Endothelial cell of hepatic sinusoid (primary cell): ENCODE data around the gene TM9SF4.

Experiments used
- in situ Hi-C: cut with HindIII; loops from 2 replicates; pipeline ENCODE4 v1.10.0; 2017; ENCODE audit warnings: low sequenced_read_pairs

The TM9SF4 gene, protein sequence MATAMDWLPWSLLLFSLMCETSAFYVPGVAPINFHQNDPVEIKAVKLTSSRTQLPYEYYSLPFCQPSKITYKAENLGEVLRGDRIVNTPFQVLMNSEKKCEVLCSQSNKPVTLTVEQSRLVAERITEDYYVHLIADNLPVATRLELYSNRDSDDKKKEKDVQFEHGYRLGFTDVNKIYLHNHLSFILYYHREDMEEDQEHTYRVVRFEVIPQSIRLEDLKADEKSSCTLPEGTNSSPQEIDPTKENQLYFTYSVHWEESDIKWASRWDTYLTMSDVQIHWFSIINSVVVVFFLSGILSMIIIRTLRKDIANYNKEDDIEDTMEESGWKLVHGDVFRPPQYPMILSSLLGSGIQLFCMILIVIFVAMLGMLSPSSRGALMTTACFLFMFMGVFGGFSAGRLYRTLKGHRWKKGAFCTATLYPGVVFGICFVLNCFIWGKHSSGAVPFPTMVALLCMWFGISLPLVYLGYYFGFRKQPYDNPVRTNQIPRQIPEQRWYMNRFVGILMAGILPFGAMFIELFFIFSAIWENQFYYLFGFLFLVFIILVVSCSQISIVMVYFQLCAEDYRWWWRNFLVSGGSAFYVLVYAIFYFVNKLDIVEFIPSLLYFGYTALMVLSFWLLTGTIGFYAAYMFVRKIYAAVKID

DNA sequence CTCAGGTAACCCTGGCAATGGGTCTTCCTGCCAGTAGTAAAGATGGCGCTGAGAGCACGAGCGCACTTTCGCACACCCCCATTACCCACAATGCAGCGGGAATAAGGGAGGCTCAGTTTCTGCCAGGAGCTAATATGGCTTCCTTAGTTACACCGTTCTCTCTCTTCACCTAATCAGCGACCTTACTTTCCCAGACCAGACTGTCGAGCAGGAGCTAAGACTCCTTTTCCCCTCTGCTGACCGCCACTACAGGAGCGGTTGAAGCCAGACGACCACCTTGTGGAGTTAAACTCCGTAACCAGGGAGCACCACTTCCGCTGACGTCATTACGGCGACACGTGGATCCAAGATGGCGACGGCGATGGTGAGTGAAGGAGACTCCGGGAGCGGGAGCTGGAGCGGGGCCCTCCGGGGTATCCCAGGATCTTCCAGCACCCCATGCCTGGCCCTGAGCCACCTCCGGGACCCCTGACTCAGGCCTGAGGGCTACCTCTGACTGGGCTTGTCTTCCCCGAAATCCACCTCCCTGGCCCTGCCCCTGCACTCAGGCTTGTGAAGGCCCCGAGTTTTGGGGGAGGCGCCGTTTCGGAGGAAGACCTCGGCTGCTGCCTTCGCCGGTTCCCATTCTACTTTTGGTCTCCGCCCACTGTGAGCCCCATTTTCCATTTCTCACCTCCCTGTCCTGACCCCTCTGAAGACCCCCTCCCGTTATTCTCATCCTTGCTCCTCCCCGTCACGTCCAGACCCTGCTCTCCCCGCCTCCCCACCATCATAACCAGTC is at the start of gene TM9SF4:
TM9SF4 (plus strand) TSS at position 323 of the 781 bp plus-strand sequence; CDS start at position 350, 27 bp downstream.
- in situ Hi-C loops = no loop called here

DNA sequence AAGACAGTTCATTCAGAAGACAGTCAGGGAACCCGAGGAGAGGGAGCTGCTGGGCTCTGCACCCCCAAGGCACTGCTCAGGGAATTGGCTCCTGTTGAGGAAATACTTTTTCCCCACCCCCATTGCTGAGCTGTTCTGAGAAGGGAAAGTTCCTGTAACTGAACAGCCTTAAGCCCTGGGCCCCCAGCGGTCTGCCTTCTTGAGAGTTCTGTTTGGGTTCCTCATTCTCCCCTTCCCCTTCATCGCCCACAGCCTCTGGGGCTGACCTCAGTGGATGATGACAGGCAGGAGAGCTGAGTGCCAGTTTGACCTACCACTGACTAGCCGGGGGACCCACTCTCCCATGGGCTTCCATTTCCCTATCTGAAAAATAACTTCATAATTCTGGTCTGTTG is 46.7 kb upstream of the TM9SF4 start:
- in situ Hi-C loops = no loop called here

DNA sequence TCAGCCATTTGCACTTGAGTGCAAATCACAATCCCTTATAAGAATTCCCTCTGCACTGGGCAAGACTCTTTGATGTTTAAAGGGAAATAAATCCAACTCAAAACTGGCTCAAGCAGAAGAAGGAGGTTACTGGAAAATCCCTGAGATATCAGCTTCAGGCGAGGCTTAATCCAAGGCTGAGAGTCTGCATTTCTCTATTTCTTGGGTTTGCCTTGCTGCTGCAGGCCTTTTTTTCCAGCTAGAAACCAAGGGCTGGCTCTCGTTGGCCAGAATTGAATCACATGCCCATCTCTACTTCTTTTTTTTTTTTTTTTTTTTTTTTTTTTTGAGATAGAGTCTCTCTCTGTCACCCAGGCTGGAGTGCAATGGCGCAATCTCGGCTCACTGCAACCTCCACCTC is 45.8 kb upstream of the TM9SF4 start:
- in situ Hi-C loops = no loop called here

DNA sequence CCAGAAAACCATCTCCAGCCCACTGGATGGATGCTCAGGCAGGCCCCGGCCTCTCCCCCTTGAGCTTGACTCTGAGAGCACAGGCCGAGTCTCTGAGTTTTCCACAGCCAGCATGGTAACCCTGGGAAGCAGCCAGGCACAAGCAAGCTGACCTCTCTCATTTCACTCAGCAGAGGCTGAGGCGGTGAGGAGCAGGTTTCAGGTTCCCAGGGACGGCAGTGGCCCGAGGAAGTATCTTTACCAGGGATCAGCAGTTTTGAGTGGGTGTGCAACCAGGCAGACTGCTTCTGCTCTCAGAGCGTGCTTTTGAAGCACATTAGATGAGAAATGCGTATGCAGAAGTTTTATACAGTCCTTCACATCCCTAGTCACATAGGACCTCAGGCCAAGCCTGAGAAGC is 44.8 kb upstream of the TM9SF4 start:
- in situ Hi-C loops = no loop called here

DNA sequence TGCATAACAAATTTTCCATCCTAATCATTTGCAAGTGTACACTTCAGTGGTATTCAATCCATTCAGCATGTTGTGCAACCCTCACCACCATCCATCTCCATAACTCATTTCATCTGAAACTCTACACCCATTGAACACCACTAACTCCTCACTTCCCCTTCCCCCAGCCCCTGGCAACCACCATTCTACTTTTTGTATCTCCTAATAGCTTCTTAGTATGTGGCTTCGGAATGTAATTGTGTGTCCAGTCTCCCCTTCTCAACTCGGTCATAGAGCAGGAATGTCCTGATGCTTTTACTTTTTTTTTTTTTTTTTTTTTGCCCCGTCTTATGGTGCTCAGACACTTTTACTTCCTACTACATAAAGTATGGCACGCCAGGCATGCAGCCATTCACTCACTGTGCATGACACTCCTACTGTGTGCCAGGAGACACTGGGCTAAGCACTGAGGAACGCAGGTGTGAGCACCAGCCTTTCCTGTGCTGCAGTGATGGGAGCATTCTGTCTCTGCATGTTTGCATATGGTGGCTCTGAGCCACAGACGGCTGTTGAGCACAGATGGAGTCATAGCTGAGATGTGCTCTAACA is 42.2 kb upstream of the TM9SF4 start:
- in situ Hi-C loops = no loop called here

DNA sequence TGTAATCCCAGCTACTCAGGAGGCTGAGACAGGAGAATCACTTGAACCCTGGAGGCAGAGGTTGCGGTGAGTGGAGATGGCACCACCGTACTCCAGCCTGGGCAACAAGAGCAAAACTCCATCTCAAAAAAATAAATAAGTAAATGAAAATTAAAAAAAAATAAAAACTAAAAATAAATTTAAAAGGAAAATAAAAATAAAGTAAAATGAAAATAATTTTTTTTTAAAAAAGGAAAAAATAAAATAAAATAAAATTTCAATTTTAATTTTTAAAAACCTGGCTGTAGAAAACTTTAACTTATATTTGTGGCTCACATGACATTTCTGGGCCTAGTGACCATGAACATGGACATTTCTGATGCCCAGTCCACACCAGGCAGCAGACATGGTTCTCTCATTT is 41.3 kb upstream of the TM9SF4 start:
- in situ Hi-C loops = no loop called here

DNA sequence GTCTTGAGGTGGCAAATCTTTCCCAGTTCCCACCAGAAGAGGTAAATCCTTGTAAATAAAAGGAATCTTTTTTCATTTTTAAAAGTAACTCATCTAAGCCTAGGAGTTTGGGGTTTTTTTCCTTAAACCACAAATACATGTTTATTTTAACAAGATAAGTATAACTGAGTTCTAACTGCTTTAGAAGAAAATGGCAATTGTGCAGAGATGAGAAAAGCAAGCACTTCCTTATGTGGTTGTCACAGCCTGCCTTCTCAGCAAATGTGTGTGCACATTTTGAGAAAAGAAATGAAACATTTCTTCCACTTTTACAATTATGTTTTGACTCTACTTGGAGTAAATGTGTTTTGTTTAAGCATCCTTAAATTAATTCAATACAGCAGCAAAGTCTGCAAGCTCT is 39.8 kb upstream of the TM9SF4 start:
- in situ Hi-C loops = no loop called here

DNA sequence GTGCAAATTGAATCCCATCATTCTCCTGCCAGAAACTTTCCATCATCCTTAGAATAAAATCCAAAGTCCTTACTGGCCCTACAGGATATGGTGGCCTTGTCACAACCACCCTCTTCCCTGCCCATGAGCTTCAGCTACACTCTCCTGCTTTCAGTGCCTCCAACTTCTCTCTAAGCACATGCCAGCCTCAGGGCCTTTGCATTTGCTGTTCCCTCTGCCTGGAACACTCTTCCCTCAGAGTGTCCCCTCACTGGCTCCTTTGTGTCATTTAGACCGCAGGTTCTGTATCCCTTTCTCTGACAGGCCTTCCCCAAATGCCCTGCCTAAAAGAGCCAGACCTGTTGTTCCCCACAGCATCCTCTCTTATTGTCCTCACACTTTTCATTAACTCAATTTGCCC is 39.2 kb upstream of the TM9SF4 start:
- in situ Hi-C loops = no loop called here

DNA sequence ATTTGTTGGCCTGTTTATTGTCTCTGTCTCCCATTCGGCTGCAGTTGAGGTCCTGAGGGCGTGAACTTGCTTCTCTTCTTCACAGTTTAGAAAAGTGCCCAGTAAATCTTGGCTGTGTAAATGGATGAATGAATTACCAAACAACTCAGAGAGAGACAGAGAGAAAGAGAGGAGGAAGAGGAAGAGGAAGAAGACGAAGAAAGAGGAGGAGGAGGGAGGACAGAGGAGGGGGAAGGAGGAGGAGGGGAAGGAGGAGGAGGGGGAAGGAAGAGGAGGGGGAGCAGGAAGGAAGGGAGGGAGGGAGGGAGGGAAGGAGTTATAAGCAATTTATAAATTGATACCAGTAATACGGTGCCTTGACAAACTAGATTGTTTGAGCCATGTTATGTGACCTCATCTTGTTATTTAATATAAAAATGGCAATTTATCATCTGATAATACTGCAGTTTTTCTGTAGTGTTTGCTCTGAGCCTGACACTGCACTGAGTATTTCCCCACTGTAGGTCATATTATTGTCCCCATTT is 38.8 kb upstream of the TM9SF4 start:
- in situ Hi-C loops = no loop called here

DNA sequence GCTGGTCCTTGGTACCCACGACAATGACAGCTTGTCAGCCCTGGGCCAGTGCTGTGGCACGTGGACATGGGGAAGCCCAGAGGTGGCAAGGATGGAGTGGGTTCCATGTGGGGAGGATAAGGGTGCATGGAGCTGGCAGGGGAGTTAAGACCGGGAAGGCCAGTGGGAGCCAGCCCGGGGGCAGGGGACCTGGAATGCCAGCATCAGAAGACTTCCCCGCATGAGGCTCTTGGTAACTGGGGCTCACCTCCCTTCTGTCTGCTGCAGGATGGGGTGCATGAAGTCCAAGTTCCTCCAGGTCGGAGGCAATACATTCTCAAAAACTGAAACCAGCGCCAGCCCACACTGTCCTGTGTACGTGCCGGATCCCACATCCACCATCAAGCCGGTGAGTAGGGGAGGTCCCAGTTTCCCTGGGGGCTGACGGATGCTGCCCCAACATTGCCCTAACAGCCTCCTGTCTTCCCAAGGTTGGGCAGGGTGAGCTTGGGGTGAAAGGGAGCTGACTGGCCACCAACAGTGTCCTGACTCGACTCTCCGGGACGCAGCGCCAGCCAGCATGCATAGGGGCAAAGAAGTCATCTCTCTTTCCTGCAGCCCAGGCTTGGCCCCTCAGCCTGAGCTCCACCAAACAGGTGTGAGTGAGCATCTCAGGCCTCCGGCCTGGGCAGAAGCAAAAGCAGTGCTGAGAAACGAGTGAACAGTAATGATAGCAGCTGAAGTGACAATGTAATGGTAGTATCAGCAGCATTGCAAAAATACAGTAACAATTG is 37.9 kb upstream of the TM9SF4 start:
- in situ Hi-C loops = no loop called here

DNA sequence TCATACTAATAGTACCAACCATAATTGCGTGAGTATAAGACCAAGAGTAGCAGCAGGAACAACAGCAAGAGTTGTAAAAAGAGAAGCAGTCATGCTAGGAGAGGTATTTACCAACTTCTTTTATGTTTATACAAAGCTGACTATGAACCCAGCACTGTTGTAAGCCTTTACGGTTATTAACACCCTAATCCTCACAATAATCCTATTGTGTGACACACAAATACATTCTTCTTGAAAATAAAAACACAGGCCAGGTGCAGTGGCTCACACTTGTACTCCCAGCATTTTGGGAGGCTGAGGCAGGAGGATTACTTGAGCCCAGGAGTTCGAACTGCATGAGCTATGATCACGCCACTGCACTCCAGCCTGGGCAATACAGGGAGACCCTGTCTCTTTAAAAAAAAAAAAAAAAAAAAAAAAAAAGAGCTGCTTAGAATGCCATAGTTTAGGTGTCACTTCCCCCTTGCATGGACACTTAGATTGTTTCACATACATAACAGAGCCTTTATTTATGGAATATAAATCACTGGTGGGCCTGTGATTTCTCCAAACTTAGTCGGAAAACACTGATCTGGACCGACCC is 37.3 kb upstream of the TM9SF4 start:
- in situ Hi-C loops = no loop called here

DNA sequence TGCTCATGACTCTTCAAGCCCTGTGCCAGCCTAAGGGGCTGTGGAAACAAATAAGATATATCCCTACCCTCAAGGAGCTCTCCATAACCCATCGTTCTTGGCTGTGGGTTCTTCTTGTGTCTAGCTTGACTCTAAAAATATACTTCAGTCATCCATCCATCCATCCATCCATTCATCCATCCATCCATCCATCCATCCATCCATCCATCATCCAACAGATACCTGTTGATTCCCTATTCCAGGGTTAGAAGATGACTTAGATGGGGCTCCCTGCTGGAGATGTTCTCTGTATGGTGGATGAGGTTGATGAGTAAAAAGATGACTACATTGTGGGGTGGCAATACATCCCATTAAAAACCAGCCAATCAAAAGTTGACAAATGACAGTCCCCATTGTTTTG is 34.0 kb upstream of the TM9SF4 start:
- in situ Hi-C loops = no loop called here

DNA sequence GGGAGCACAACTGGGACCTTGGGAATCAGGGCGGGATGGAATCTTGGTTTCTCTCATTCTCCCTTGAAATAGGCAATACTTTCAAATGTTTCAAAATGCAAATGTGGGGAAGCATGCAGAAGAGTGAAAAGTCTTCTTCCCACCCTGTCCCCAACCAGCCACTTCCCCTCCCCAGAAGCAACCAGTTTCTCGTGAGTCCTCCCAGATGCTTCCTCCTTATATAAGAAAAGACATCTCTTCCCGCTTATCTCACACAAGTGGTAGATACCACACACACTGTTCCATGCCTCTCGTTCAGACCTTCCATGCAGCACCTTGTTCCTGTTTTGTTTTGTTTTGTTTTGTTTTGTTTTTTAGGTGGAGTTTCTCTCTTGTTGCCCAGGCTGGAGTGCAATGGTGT is 32.3 kb upstream of the TM9SF4 start:
- in situ Hi-C loops = no loop called here

DNA sequence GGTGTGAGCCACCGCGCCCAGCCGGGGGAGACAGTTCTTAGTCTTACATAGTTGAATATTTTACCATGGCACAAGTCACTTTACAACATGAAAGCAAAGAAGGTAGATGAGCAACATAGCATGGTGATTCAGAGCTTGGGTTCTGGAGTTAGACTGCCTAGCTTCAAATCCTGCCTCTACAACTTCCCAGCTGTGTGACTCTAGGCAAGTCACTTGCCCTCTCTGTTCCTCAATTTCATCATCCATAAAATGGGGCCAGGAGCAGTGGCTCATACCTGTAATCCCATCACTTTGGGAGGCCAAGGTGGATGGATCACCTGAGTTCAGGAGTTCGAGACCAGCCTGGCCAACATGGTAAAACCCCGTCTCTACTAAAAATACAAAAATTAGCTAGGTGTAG is 31.2 kb upstream of the TM9SF4 start:
- in situ Hi-C loops = no loop called here

DNA sequence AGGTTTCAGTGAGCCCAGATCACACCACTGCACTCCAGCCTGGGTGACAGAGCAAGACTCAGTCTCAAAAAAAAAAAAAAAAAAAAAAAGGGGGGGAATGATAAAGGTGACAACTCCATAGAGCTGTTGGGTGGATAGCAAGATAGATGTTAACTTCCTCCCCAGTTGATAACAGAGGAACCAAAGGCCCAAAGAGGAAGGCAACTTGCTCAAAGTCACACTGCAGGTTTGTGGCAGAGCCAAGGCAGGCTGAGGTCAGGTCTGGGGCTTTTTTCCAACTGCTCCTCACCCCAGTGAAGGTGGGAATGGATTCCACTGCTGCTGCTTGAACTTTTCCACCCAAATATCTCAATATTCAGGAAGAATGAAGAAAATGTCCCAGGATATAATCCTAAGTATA is 30.7 kb upstream of the TM9SF4 start:
- in situ Hi-C loops = no loop called here

DNA sequence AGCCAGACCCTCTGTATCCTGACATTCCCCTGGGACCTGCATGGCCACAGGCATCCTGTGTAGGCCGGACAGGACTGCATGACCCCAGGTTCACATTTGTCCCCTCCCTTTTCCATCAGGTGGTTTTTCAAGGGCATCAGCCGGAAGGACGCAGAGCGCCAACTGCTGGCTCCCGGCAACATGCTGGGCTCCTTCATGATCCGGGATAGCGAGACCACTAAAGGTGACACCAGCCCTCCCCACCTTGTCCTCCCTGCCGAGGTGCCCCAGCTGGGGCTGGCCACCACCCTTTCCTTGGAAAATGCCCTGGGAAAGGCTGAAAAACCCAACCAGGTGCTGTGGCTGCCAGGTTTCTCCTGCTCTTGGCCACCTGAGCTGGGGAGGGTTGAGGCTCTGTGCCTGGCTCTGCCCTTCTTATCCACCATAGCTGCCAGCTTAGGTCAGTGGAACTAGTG is 29.8 kb upstream of the TM9SF4 start:
- in situ Hi-C loops = loop anchor here (5.0 to 10.0 kb wide), 8 partner anchors 55 to 215 kb away; no protein-coding TSS in a partner anchor

DNA sequence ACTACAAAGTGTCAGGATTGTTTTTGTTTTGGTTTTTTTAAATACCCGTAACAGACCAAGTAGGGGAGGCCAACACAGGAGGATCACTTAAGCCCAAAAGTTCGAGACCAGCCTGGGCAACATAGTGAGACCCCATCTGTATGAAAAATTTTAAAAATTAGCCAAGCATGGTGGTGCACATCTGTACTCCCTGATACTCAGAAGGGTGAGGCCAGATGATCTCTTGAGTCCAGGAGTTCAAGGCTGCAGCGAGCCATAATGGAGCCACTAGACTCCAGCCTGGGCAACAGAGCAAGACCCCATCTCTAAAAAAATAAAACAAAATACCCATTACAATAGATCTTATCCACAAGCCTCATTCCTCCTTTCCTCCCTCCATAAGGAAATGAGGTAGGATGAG is 28.7 kb upstream of the TM9SF4 start:
- in situ Hi-C loops = loop anchor here (5.0 to 10.0 kb wide), 8 partner anchors 56 to 216 kb away; no protein-coding TSS in a partner anchor

DNA sequence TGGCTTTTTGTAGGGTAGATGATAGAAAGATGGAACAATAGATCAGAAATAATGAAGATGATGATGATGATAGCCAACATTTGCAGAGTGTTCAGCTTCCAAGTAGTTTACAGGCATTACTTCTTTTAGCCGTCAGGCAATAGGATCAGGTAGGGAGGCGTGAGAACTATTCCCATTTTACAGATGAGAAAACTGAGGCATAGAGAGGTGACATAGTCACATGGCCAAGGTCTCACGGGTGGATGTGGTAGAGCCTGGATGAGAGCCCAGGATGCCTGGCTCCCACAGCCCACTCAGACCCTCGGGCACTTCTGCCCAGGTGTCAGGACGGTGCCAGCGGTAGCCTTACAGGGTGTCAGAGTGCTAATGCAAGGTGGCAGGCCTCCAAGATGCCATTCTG is 26.0 kb upstream of the TM9SF4 start:
- in situ Hi-C loops = loop anchor here (5.0 to 10.0 kb wide), 8 partner anchors 59 to 219 kb away; no protein-coding TSS in a partner anchor

DNA sequence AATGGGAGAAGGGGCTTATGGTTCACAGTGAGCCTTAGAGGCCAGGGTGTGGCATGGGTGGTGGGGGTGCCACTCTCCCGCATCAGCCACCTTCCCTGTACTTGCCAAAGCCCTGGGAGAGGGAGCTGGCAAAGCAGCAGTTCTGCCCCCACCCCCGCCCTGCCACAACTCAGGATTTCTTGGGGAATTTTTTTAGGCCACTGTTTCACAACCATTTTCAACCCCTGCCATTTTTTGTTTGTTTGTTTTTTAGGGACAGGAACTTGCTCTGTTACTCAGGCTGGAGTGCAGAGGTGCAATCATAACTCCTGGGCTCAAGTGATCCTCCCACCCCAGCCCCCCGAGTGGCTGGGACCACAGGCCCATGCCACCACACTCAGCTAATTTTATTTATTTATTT is 22.4 kb upstream of the TM9SF4 start:
- in situ Hi-C loops = loop anchor here (5.0 to 10.0 kb wide), 8 partner anchors 45 to 222 kb away; no protein-coding TSS in a partner anchor

DNA sequence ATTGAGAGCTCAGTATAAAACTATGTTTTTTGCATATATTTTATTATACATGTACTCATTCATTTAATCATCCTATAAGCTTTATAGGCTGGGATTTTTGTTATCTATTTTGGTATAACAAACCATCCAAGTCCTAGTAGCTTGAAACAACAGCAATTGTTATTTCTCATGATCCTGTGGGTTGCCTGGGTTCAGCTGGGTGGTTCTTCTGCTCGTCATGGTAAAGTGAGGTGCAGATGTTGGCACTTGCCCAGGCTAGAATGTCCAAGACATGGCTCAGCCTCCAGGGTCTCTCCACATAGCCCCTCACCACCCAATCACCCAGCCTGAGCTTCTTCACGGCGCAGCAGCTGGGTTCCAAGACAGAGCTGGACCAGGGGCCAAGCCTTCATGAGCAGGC is 20.8 kb upstream of the TM9SF4 start:
- in situ Hi-C loops = loop anchor here (5.0 to 10.0 kb wide), 8 partner anchors 46 to 224 kb away; no protein-coding TSS in a partner anchor
